SU-DHL-6 (cell line): ENCODE data around the gene CYB5B.

Experiments
- H2AFZ ChIP-seq: fragments of 200-600 bp; sonication (generic); 2 replicates; pipeline ENCODE4 v1.6.1; 2014; ENCODE audit warnings: low read depth, mild to moderate bottlenecking, moderate library complexity, mixed read lengths, antibody characterized with exemption, low read length; ENCODE audit not compliant: severe bottlenecking
- H3F3A ChIP-seq: fragments of 200-600 bp; shearing (Covaris generic); 2 replicates; pipeline ENCODE4 v1.6.0; 2016; ENCODE audit warnings: antibody characterized with exemption, mild to moderate bottlenecking; ENCODE audit not compliant: insufficient read depth
- H3K27ac ChIP-seq: fragments of 200-600 bp; sonication (generic); 2 replicates; pipeline ENCODE4 v1.5.1; 2016; ENCODE audit warnings: low read depth, mild to moderate bottlenecking, low read length, moderate library complexity, mixed read lengths
- H3K27me3 ChIP-seq: fragments of 200-600 bp; sonication (generic), shearing (Covaris generic); 2 replicates; pipeline ENCODE4 v1.6.0; 2014; ENCODE audit warnings: mild to moderate bottlenecking, low read length
- H3K36me3 ChIP-seq: fragments of 200-600 bp; sonication (generic); 2 replicates; pipeline ENCODE4 v1.6.1; 2014; ENCODE audit warnings: mild to moderate bottlenecking, low read length, mixed read lengths
- H3K4me2 ChIP-seq: fragments of 300-600, 200-600 bp; shearing (Covaris generic), sonication (generic); 2 replicates; pipeline ENCODE4 v1.6.0; 2014; ENCODE audit warnings: low read length, low read depth, mild to moderate bottlenecking; ENCODE audit not compliant: poor library complexity, severe bottlenecking
- H3K4me3 ChIP-seq: fragments of 200-600 bp; sonication (generic); 2 replicates; pipeline ENCODE4 v1.5.1; 2014; ENCODE audit warnings: antibody characterized with exemption, low read length, mild to moderate bottlenecking, mixed read lengths; ENCODE audit not compliant: insufficient read depth, poor library complexity, severe bottlenecking
- H3K79me2 ChIP-seq: fragments of 200-600 bp; sonication (generic); 2 replicates; pipeline ENCODE4 v1.6.1; 2014; ENCODE audit warnings: mild to moderate bottlenecking, low read length, moderate library complexity; ENCODE audit not compliant: insufficient read depth
- H3K9ac ChIP-seq: fragments of 200-600 bp; sonication (generic); 2 replicates; pipeline ENCODE4 v1.7.0; 2014; ENCODE audit warnings: mild to moderate bottlenecking, low read length
- H3K9me2 ChIP-seq: fragments of 200-600 bp; sonication (generic); replicated peaks from 2 replicates; pipeline ENCODE4 v1.6.1; 2014; ENCODE audit warnings: low read length; ENCODE audit not compliant: insufficient read depth
- H3K9me3 ChIP-seq: fragments of 200-600 bp; sonication (generic); 2 replicates; pipeline ENCODE4 v1.6.1; 2014; ENCODE audit warnings: low read length, mixed read lengths; ENCODE audit not compliant: insufficient read depth
- H4K20me1 ChIP-seq: fragments of 200-600 bp; sonication (generic); 2 replicates; pipeline ENCODE4 v1.6.1; 2014; ENCODE audit warnings: low read depth, mild to moderate bottlenecking, antibody characterized with exemption, low read length, moderate library complexity, mixed read lengths
- EZH2phosphoT487 ChIP-seq: fragments of 200-600 bp; sonication (generic), shearing (Covaris generic); conservative IDR thresholded peaks from 2 replicates; pipeline ENCODE4 v1.6.1; 2018; ENCODE audit warnings: mild to moderate bottlenecking, antibody characterized with exemption, low read length, moderate library complexity, mixed read lengths
- TF ChIP-seq, protein P1 (sequence below): fragments of 200-600 bp; sonication (generic); IDR thresholded peaks from one replicate; pipeline ENCODE4 v1.5.1; 2017; ENCODE audit warnings: antibody characterized with exemption, mild to moderate bottlenecking, low read length, moderate library complexity; ENCODE audit not compliant: insufficient read depth, poor library complexity, severe bottlenecking

Gene CYB5B

DNA sequence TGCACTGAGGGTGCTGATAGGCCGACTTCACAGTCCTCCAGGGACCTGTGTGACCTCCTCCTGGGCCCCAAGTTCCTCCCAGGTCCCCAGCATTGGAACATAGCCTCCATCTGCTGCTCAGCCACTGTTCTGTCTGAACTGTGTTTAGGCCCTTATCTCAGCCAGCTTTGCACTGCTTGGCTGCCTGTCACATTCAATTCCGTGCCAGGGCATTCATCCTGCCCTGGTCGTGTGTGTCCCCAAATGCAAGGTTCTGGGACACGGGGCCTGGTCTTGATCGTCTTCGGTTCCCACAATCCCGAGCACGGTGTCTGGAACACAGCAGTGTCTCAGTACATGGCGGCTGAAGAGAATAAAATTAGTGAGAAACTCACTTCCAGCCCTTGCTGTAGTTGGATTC lies 71.4 kb downstream of the CYB5B start:
- TF ChIP-seq, protein P1, sequence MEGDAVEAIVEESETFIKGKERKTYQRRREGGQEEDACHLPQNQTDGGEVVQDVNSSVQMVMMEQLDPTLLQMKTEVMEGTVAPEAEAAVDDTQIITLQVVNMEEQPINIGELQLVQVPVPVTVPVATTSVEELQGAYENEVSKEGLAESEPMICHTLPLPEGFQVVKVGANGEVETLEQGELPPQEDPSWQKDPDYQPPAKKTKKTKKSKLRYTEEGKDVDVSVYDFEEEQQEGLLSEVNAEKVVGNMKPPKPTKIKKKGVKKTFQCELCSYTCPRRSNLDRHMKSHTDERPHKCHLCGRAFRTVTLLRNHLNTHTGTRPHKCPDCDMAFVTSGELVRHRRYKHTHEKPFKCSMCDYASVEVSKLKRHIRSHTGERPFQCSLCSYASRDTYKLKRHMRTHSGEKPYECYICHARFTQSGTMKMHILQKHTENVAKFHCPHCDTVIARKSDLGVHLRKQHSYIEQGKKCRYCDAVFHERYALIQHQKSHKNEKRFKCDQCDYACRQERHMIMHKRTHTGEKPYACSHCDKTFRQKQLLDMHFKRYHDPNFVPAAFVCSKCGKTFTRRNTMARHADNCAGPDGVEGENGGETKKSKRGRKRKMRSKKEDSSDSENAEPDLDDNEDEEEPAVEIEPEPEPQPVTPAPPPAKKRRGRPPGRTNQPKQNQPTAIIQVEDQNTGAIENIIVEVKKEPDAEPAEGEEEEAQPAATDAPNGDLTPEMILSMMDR = no peak
- no peak for TF ChIP-seq EZH2phosphoT487
- Histone ChIP-seq H4K20me1 (no peaks in the 10 kb centered on the region), H3K9ac (no peak overlapping the region), H3K9me2 (no peaks in the 10 kb centered on the region), H3K4me2 (no peak overlapping the region), H2AFZ (no peak overlapping the region), H3K36me3 (no peaks in the 10 kb centered on the region), H3K9me3 (no peaks in the 10 kb centered on the region), H3K27ac (no peak overlapping the region), H3K4me3 (no peak overlapping the region), H3F3A (no peaks in the 10 kb centered on the region), H3K27me3 (no peaks in the 10 kb centered on the region), H3K79me2 (no peaks in the 10 kb centered on the region)

DNA sequence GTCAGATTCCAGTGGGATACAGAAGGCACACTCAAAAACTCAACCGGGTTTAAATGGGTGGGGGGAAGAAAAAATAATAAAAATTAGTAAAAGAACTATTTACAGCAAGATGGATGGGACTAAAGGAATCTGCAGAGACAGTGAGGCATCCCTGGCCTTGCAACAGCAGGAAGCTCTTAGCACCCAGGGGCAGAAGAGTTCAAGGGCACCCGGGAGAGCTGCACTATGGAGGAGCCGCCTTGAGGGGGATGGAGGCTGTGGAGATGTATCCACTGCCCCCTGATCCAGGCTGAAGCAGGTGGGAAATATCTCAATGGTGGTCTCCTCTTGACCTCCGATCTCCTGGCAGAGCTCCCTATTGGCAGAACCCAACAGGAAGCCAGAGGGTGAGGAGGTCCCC lies 72.0 kb downstream of the CYB5B start:
- Histone ChIP-seq H3K4me2 (no peak overlapping the region), H3K9me3 (no peaks in the 10 kb centered on the region), H3K36me3 (no peaks in the 10 kb centered on the region), H3K9ac (no peak overlapping the region), H3K4me3 (no peak overlapping the region), H3K79me2 (no peaks in the 10 kb centered on the region), H3K9me2 (no peaks in the 10 kb centered on the region), H3K27me3 (no peaks in the 10 kb centered on the region), H2AFZ (no peak overlapping the region), H3F3A (no peaks in the 10 kb centered on the region), H4K20me1 (no peaks in the 10 kb centered on the region), H3K27ac (no peak overlapping the region)
- TF ChIP-seq EZH2phosphoT487 = no peak
- TF ChIP-seq, protein P1 = no peak

DNA sequence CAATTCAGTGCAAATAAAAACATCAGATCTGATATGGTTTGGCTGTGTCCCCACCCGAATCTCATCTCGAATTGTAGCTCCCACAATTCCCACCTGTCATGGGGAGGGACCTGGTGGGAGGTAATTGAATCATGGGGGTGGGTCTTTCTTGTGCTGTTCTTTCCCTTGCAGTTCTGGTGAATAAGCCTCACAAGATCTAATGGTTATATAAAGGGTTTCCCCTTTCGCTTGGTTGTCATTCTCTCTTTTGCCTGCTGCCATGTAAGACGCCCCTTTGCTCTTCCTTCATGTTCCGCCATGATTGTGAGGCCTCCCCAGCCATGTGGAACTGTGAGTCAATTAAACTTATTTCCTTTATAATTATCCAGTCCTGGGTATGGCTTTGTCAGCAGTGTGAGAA lies 72.5 kb downstream of the CYB5B start:
- Histone ChIP-seq H3K9ac (no peak overlapping the region), H4K20me1 (no peaks in the 10 kb centered on the region), H3K79me2 (no peaks in the 10 kb centered on the region), H3K9me2 (no peaks in the 10 kb centered on the region), H3F3A (no peaks in the 10 kb centered on the region), H3K36me3 (no peaks in the 10 kb centered on the region), H3K4me2 (no peak overlapping the region), H3K27me3 (no peaks in the 10 kb centered on the region), H3K9me3 (no peaks in the 10 kb centered on the region), H2AFZ (no peak overlapping the region), H3K27ac (no peak overlapping the region), H3K4me3 (no peak overlapping the region)
- TF ChIP-seq EZH2phosphoT487 = no peak
- TF ChIP-seq, protein P1 = no peak
